ENCODE measurements around the gene VAMP1.

VAMP1 gene

DNA sequence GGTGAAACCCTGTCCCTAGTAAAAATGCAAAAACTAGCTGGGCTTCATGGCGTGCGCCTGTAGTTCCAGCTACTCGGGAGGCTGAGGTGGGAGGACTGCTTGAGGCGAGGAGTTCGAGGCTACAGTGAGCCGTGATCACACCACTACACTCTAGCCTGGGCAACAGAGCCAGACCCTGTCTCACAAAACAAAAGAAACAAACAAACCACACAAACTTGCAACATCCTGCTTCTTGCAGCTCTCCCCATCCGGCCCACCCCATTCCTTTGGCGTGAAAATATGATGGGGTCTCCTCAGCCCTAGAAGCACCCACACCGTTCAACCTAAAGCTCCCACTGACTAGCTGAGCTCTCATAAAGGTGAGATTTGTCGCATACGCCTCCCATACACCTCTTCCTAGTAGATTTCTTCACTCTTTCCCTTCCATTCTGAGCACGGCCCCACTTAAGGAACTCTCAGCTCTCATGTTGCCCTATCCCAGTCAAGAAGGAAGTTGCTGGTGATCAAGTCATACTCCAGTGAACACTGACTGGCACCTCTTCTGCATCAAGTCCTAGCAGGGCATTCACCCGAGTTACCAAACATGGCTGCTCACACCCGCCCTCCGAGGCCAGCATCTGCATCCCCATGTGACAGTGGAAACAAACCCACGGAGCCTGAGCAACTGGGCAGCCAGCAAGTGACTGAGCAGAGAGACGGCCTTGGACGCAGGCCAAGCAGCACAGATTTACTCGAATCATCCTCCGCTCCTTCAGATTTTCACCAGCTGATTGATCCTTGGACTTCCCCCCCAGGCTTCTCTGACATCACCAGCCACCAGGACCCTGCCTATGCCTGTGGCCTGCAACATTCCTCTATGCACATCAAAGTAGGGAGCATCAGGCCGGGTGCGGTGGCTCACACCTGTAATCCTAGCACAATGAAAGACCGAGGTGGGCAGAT is 44.6 kb downstream of the VAMP1 start:
- DNase-seq (ENCODE audit: low spot score) = no peak

DNA sequence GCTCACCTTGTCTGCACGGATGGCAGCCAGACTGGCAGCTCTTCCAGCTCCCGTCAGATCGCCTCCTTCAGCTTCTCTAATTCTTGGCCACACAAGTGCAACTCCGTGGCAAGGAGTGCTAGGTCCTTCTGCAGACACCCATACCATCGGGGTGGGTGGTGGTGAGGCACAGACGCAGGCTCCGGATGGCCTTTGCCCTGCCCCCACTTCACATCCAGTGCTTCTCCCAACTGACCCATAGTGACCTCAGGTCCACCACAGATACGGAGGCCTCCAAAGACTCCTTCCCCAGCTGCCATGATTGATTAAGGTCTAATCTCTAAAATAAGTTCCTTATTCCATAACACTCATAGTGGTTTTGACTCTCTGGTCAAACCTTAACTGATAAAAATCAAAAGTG is 45.6 kb downstream of the VAMP1 start:
- DNase-seq (ENCODE audit: low spot score) = no peak

DNA sequence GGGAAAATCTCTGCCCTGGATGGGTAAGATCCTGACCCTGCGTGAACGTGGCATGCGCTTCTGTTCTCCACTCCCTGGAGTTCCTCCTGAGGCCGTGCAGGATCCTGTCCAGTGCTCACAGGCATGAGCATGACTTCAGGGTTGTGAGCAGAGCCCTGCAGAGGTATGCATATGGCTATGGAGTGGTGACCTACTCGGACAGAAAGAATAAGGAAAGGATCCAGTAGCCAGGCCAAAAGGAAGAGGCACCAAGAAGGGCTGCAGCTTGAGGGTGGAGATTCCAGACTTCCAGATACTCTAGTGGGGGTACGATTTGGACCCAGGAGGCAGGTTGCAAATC is 46.5 kb downstream of the VAMP1 start:
- DNase-seq (ENCODE audit: low spot score) = no peak

DNA sequence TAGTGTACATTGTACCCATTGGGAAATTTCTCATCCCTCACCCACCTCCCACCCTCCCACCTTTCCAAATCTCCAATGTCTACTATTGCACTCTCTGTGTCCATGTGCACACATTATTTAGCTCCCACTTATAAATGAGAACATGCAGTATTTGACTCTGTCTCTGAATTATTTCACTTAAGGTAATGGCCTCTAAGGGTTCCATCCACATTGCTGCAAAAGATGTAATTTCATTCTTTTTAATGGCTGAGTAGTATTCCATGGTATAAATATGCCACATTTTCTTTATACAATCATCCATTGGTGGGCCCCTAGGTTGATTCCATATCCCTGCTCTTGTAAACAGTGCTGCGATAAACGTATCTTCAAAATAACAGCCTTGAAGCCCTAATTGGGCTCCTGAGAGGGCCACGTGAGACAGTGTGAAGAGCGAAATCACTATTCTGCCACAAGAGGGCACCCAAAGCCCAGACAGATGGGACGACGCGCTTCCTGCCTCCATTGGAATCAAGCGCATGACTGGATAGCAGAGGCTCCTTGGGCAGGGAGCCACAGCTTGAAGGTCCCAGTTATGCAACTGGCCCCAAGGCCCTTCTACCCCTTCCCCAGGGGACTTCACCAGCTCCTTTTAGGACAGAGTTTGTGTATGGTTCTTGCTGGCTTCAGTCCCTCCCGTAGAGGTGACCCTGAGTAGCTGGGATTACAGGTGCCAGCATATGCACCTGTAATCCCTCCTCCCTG is 47.0 kb downstream of the VAMP1 start:
- peak; percentile 71 for DNase-seq (ENCODE audit: low spot score)

DNA sequence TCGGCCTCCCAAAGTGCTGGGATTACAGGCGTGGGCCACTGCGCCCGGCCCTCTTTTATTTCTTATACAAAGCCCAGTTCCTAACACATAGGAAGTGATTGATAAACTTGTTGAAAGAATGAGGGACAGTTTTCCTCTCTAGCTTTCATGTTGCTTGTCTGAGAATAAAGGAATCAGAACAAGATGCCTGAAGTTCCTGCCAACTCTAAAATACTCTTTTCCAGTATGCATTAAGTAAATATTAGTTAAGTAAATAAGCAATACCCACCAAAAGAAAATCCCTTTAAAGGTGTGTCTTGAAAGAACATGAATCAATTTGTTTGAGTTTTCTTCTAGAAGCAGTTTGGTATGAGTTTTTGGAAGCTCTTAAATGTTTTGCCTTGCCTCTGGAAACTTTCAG is 50.1 kb downstream of the VAMP1 start:
- no peak for DNase-seq (ENCODE audit: low spot score)

DNA sequence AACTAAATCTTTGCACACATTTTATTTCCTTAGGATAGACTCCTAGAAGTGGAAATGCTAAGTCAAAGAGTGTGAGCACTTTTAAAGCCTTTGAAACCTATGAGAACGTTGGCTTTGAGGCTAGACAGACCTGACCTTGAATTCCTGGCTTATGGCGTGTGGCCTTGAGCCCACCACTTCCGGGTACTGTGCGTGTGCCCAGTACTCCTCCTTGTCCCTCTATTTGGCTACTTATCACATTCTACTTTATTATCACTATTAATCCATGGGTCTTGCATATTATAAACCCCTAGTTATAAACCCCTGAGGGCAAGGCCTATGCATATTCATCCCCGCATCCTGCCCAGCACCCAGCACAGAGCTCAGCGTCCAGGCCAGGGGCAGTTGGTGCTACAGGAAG is 51.7 kb downstream of the VAMP1 start:
- DNase-seq (ENCODE audit: low spot score) = no peak

DNA sequence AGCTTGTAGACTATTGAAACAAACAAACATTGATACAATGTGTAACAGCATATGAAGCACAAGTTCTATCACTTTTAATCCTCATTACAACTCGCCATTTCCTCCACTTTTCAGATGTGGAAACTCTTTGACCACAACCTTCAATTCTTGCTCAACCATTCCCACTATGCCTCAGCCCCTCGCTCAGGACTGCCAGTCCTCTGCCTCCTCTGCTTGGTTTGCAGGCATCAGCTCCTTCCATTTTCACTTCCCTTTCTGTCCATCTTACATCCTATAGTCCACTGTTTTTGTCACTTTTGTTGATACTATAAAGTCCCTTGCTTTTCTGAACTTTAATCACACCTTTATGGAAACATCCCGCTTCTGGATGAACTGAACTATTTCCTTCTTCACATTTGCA is 53.9 kb downstream of the VAMP1 start:
- DNase-seq (ENCODE audit: low spot score) = no peak

Data from HuH-7 (cell line).